NT2/D1 (cell line): ENCODE results near the gene CXorf49.
"Not testable (repeated sequence)": the region's sequence is repeated elsewhere in the genome, so short reads cannot be mapped to it uniquely, and the experiment has no call there.

Experiments
- YY1 ChIP-seq: IDR thresholded peaks from 2 replicates; pipeline ENCODE4 v1.6.1; 2011; ENCODE audit not compliant: insufficient read length, insufficient read depth
- ZNF274 ChIP-seq: IDR thresholded peaks from 2 replicates; pipeline ENCODE4 v1.6.1; 2011; ENCODE audit warnings: mild to moderate bottlenecking, low read depth, low read length

- not testable (repeated sequence) for TF ChIP-seq YY1, ZNF274
These were observed 2.3 kb upstream of the CXorf49 start for GRCh38 chrX:71720289-71720886.
